M059J (cell line): Measurements from ENCODE around the gene CMTM3. TPM values are rescaled to one million over a fixed set of nuclear protein-coding genes. Genes with fewer than 3 reads are reported as not detected.
"Not testable (repeated sequence)": the region's sequence is repeated elsewhere in the genome, so short reads cannot be mapped to it uniquely, and the experiment has no call there.

Experiments used
- DNase-seq: peaks from one replicate; pipeline ENCODE4 v3.0.0-alpha.2; 2012; ENCODE audit warnings: low read depth
- total RNA-seq: library from RNA; depleted of rRNA; stranded (reverse); fragments of >200 nt; shearing (Covaris generic); gene quantifications from 2 replicates; pipeline ENCODE4 v1.2.3, GENCODE V29; 2014

Gene CMTM3
- total RNA-seq, 1 experiment from 2014 or later: 33.6 TPM

- no peak for DNase-seq
Observed at GRCh38 chr16:66585481-66586239, 18.8 kb upstream of the CMTM3 start.

- DNase-seq: no peak
Observed at GRCh38 chr16:66587881-66588600, 16.5 kb upstream of the CMTM3 start.

GRCh38 chr16:66588981-66589713, 15.4 kb upstream of the CMTM3 start:
- DNase-seq: peak; percentile 49

GRCh38 chr16:66590322-66590721, 14.2 kb upstream of the CMTM3 start:
- DNase-seq: no peak

GRCh38 chr16:66591018-66591417, 13.5 kb upstream of the CMTM3 start:
- no peak for DNase-seq

- no peak for DNase-seq
Observed at GRCh38 chr16:66592241-66592640, 12.3 kb upstream of the CMTM3 start.

- no peak for DNase-seq
Observed at GRCh38 chr16:66592814-66593213, 11.7 kb upstream of the CMTM3 start.

GRCh38 chr16:66594739-66595138, 9.8 kb upstream of the CMTM3 start:
- DNase-seq: no peak

- not testable (repeated sequence) for DNase-seq
Observed at GRCh38 chr16:66596559-66596958, 7.9 kb upstream of the CMTM3 start.

GRCh38 chr16:66596986-66597848, 7.3 kb upstream of the CMTM3 start:
- no peak for DNase-seq

GRCh38 chr16:66598111-66598510, 6.4 kb upstream of the CMTM3 start:
- no peak for DNase-seq

- no peak for DNase-seq
Observed at GRCh38 chr16:66599726-66600125, 4.8 kb upstream of the CMTM3 start.

- DNase-seq: no peak
Observed at GRCh38 chr16:66600477-66600876, 4.0 kb upstream of the CMTM3 start.

GRCh38 chr16:66601471-66601870, 3.0 kb upstream of the CMTM3 start:
- no peak for DNase-seq

- DNase-seq: peak; percentile 64
Observed at GRCh38 chr16:66603537-66604375, 748 bp upstream of the CMTM3 start.

- peak; percentile 50 for DNase-seq
Observed at GRCh38 chr16:66605177-66605978, 874 bp downstream of the CMTM3 start.

- peak; percentile 22 for DNase-seq
Observed at GRCh38 chr16:66605979-66606751, 1.7 kb downstream of the CMTM3 start.

GRCh38 chr16:66608241-66609138, 4.0 kb downstream of the CMTM3 start:
- DNase-seq: peak; percentile 91
